Measurements from ENCODE around the gene AMN1. TPM values are rescaled to one million over a fixed set of nuclear protein-coding genes. Genes with fewer than 3 reads are reported as not detected.
"Not testable (repeated sequence)": the region's sequence is repeated elsewhere in the genome, so short reads cannot be mapped to it uniquely, and the experiment has no call there.

The AMN1 gene
- total and polyA plus RNA-seq, 11 donors = 8.5 to 22.5 (median 16.3) TPM

GRCh38 chr12:31759632-31760459, 31.0 kb upstream of the AMN1 start:
- intact Hi-C loops (cut with DNase I) = no loop called here
- peaks cover 0 to 6% (median 0%) of the 10 kb centered on the region in 12 donors for H3K4me1 ChIP-seq
- H3K9me3 ChIP-seq = peaks cover 0 to 10% (median 0%) of the 10 kb centered on the region in 12 donors
- H3K36me3 ChIP-seq = no peaks in the 10 kb centered on the region
- WGBS, 4 donors = 90 to 96% (median 94%) methylated on average over 4 of the region's 4 CpGs
- no peak overlapping the region for H3K27ac ChIP-seq
- TF ChIP-seq POLR2A (IDR thresholded peaks at IDR 0.05) (no peak), CTCF (IDR thresholded peaks at IDR 0.05) (no peak)
- H3K4me3 ChIP-seq = no peak overlapping the region
- no peaks in the 10 kb centered on the region for H3K27me3 ChIP-seq
- ATAC-seq (no peak), DNase-seq (no peak)

- H3K9me3 ChIP-seq; H3K4me3 ChIP-seq; H3K36me3 ChIP-seq; H3K27me3 ChIP-seq; H3K4me1 ChIP-seq; H3K27ac ChIP-seq; DNase-seq; ATAC-seq; intact Hi-C loops (cut with DNase I): not testable (repeated sequence)
- 97 to 99% (median 98%) methylated on average over 5 of the region's 5 CpGs for WGBS, 4 donors
Observed at GRCh38 chr12:31758297-31758696, 29.5 kb upstream of the AMN1 start.

- Histone ChIP-seq H3K9me3 (no peaks in the 10 kb centered on the region), H3K27ac (no peak overlapping the region), H3K27me3 (no peaks in the 10 kb centered on the region), H3K4me3 (no peak overlapping the region), H3K36me3 (no peaks in the 10 kb centered on the region), H3K4me1 (peaks cover 0 to 15% (median 0%) of the 10 kb centered on the region in 12 donors)
- intact Hi-C loops (cut with DNase I) = no loop called here
- 85 to 95% (median 90%) methylated on average over 1 of the region's 1 CpG for WGBS, 4 donors
- ATAC-seq = no peak
- DNase-seq = no peak
- TF ChIP-seq POLR2A (IDR thresholded peaks at IDR 0.05) = no peak
- TF ChIP-seq CTCF (IDR thresholded peaks at IDR 0.05) = no peak
Observed at GRCh38 chr12:31756977-31757420, 28.2 kb upstream of the AMN1 start.

GRCh38 chr12:31752450-31752849, 23.6 kb upstream of the AMN1 start:
- intact Hi-C loops (cut with DNase I) = no loop called here
- ATAC-seq = peak in 2 of 4 donors; percentile 34 to 57
- peaks cover 0 to 13% (median 0%) of the 10 kb centered on the region in 12 donors for H3K9me3 ChIP-seq
- 80 to 87% (median 84%) methylated on average over 4 of the region's 4 CpGs for WGBS, 4 donors
- peak overlapping the region in 1 of 12 donors; percentile 96 for H3K27ac ChIP-seq
- no peaks in the 10 kb centered on the region for H3K36me3 ChIP-seq
- TF ChIP-seq CTCF (IDR thresholded peaks at IDR 0.05) = no peak
- no peak for TF ChIP-seq POLR2A (IDR thresholded peaks at IDR 0.05)
- H3K4me1 ChIP-seq = peaks cover 0 to 51% (median 0%) of the 10 kb centered on the region in 12 donors
- H3K4me3 ChIP-seq = no peak overlapping the region
- DNase-seq = peak in 1 of 5 donors; percentile 31
- no peaks in the 10 kb centered on the region for H3K27me3 ChIP-seq
